HepG2 (cell line): ENCODE results near the gene S100A5.

Experiments used
- CHD2 ChIP-seq: IDR thresholded peaks from 2 replicates; pipeline ENCODE4 v1.6.1; 2011; ENCODE audit warnings: low read depth, low read length, improper control_type of control experiment
- ELF4 ChIP-seq: sonication (generic); formaldehyde crosslinking; IDR thresholded peaks from 2 replicates; pipeline ENCODE4 v1.5.0; 2020; ENCODE audit warnings: missing genetic modification reagents, mild to moderate bottlenecking, moderate library complexity, borderline replicate concordance
- FOXP4 ChIP-seq: sonication (generic); formaldehyde crosslinking; IDR thresholded peaks from 2 replicates; pipeline ENCODE4 v1.4.0; 2020; ENCODE audit warnings: missing genetic modification reagents
- GATA4 ChIP-seq: sonication (generic); IDR thresholded peaks from 2 replicates; pipeline ENCODE4 v1.6.1; 2016; ENCODE audit warnings: antibody characterized with exemption, low read depth, borderline replicate concordance
- PATZ1 ChIP-seq: sonication (generic); formaldehyde crosslinking; IDR thresholded peaks from 2 replicates; pipeline ENCODE4 v1.4.0; 2020; ENCODE audit warnings: missing genetic modification reagents
- STAT6 ChIP-seq: sonication (generic); formaldehyde crosslinking; IDR thresholded peaks from 2 replicates; pipeline ENCODE4 v1.4.0; 2020; ENCODE audit warnings: missing genetic modification reagents, mild to moderate bottlenecking, borderline replicate concordance
- SUZ12 ChIP-seq: fragments of 150-350 bp; IDR thresholded peaks from 2 replicates; pipeline ENCODE4 v1.6.1; 2014; ENCODE audit warnings: low read depth, low read length
- TAF1 ChIP-seq: sonication (generic); formaldehyde crosslinking; IDR thresholded peaks from 2 replicates; pipeline ENCODE4 v1.4.0; 2020; ENCODE audit warnings: missing genetic modification reagents
- ZNF136 ChIP-seq: sonication (generic); formaldehyde crosslinking; IDR thresholded peaks from 2 replicates; pipeline ENCODE4 v1.8.1; 2022; ENCODE audit warnings: low read depth, mild to moderate bottlenecking, moderate library complexity, missing genetic modification reagents
- ZNF24 ChIP-seq: fragments of 450-650 bp; IDR thresholded peaks from 2 replicates; pipeline ENCODE4 v1.6.1; 2017; ENCODE audit warnings: antibody characterized with exemption, mild to moderate bottlenecking
- ZNF576 ChIP-seq: sonication (generic); formaldehyde crosslinking; IDR thresholded peaks from 2 replicates; pipeline ENCODE4 v1.4.0; 2020; ENCODE audit warnings: mild to moderate bottlenecking, missing genetic modification reagents

- TF ChIP-seq ELF4 (CRISPR knock-in tag) = no peak
- TF ChIP-seq TAF1 (CRISPR knock-in tag) = no peak
- TF ChIP-seq ZNF24 = no peak
- TF ChIP-seq FOXP4 (CRISPR knock-in tag) = no peak
- TF ChIP-seq STAT6 (CRISPR knock-in tag) = no peak
- TF ChIP-seq ZNF576 (CRISPR knock-in tag) = no peak
- no peak for TF ChIP-seq ZNF136 (CRISPR knock-in tag)
- TF ChIP-seq GATA4 = no peak
- no peak for TF ChIP-seq SUZ12
- TF ChIP-seq PATZ1 (CRISPR knock-in tag) = no peak
- no peak for TF ChIP-seq CHD2
Measured at GRCh38 chr1:153588482-153588881, 47.7 kb upstream of the S100A5 start.
